ENCODE results near the gene HDDC3. TPM values are rescaled to one million over a fixed set of nuclear protein-coding genes. Genes with fewer than 3 reads are reported as not detected.

The HDDC3 gene
- total and polyA plus RNA-seq, 9 of the 15 experiments (the other 6 are each of a cell fraction or from before 2014, with no cell fraction given) = 14.9 to 55.8 (median 36.9) TPM

GRCh38 chr15:90931828-90932659, at the start of gene HDDC3 (continued):
- no peak for TF ChIP-seq FOXP1 (CRISPR knock-in tag; IDR thresholded peaks at IDR 0.05)
- TF ChIP-seq RBM34 (IDR thresholded peaks at IDR 0.05; ENCODE audit: borderline replicate concordance, insufficient read depth, low read length) = no peak
- TF ChIP-seq E2F3 (CRISPR knock-in tag; IDR thresholded peaks at IDR 0.05) = peak; percentile 66; the same call in 1 of the 2 replicates
- peak; percentile 91 for TF ChIP-seq CTBP1 (IDR thresholded peaks at IDR 0.05; ENCODE audit: borderline replicate concordance)
- 0 out of 2 replicates have a peak, but pooled peaks have one; percentile 23 for TF ChIP-seq ZNF133 (CRISPR knock-in tag; IDR thresholded peaks at IDR 0.05)
- TF ChIP-seq IRF2 (CRISPR knock-in tag; IDR thresholded peaks at IDR 0.05) = no peak
- no peak for TF ChIP-seq ZNF121 (CRISPR knock-in tag; conservative IDR thresholded peaks at IDR 0.05)
- TF ChIP-seq CREB3 (tag; conservative IDR thresholded peaks at IDR 0.05; ENCODE audit: low read depth) = 0 out of 2 replicates have a peak, but pooled peaks have one; percentile 25
- TF ChIP-seq MAFG (tag; conservative IDR thresholded peaks at IDR 0.05) = no peak
- TF ChIP-seq ARID2 (IDR thresholded peaks at IDR 0.05) = no peak
- no peak for TF ChIP-seq DIDO1 (tag; IDR thresholded peaks at IDR 0.05; ENCODE audit: low read depth)
- no peak for TF ChIP-seq MTA2 (IDR thresholded peaks at IDR 0.05; ENCODE audit: low read depth)
- no peak for TF ChIP-seq CLOCK (CRISPR knock-in tag; IDR thresholded peaks at IDR 0.05; ENCODE audit: borderline replicate concordance)
- TF ChIP-seq SLC30A9 (CRISPR knock-in tag; IDR thresholded peaks at IDR 0.05) = no peak
- no peak for TF ChIP-seq MCM7 (IDR thresholded peaks at IDR 0.05)
- no peak for TF ChIP-seq PTTG1 (tag; IDR thresholded peaks at IDR 0.05; ENCODE audit: low read depth)
- no peak for TF ChIP-seq ZFP1 (CRISPR knock-in tag; IDR thresholded peaks at IDR 0.05)
- no peak for TF ChIP-seq ZNF778 (CRISPR knock-in tag; IDR thresholded peaks at IDR 0.05)
- no peak for TF ChIP-seq ZBTB8A (IDR thresholded peaks at IDR 0.05; ENCODE audit: partially characterized antibody)
- no peak for TF ChIP-seq THRAP3 (IDR thresholded peaks at IDR 0.05; ENCODE audit: borderline replicate concordance)
- no peak for TF ChIP-seq KLF1 (tag; IDR thresholded peaks at IDR 0.05)
- no peak for TF ChIP-seq KAT8 (IDR thresholded peaks at IDR 0.05; ENCODE audit: low read depth)
- TF ChIP-seq SMARCC2 (IDR thresholded peaks at IDR 0.05; ENCODE audit: low read depth) = no peak
- TF ChIP-seq CHCHD3 (CRISPR knock-in tag; IDR thresholded peaks at IDR 0.05) = no peak
- peak; percentile 49 to 74 for TF ChIP-seq RAD21 (CRISPR knock-in tag; conservative IDR thresholded peaks at IDR 0.05 in 1 of 2, IDR thresholded peaks at IDR 0.05 in 1 of 2)
- no peak for TF ChIP-seq MEF2D (tag; conservative IDR thresholded peaks at IDR 0.05; ENCODE audit: low read depth)
- TF ChIP-seq CXXC5 (CRISPR knock-in tag; IDR thresholded peaks at IDR 0.05) = peak; percentile 82
